Tibial nerve (tissue), 4 donors: ENCODE results near the gene XKR8.

Experiments used
- EP300 ChIP-seq, 2 donors: sonication (generic); formaldehyde crosslinking; IDR thresholded peaks; one replicate each; pipeline ENCODE4 v1.6.1; 2017; ENCODE audit warnings: antibody characterized with exemption in 2 of 2, mild to moderate bottlenecking in 1 of 2
- TF ChIP-seq, protein P1 (sequence below), 5 experiments: fragments of 200-600 bp in 3 of 5; fragments of 450-650 bp in 2 of 5; sonication (generic) in 3 of 5; IDR thresholded peaks; one replicate each; pipeline ENCODE4 v1.5.1; 2016 to 2019; ENCODE audit warnings: antibody characterized with exemption in 5 of 5, mild to moderate bottlenecking in 3 of 5, moderate library complexity in 2 of 5

DNA sequence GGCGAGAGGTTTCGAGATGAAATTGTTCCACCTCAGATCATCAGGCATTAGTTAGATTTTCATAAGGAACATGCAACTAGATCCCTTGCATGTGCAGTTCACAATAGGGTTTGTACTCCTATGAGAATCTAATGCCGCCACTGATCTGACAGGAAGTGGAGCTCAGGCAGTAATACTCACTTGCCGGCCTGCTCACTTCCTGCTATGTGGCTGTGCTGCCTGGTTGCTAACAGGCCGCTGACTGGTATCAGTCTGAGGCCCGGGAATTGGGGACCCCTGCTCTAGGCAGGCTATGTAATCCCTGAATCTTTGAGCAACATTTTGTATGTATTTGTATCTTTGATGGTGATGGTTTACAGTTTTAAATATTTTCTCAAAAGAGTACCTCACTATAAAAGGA, 32.5 kb downstream of the XKR8 start:
- no peak for TF ChIP-seq EP300 (IDR thresholded peaks at IDR 0.05)
- TF ChIP-seq, protein P1, sequence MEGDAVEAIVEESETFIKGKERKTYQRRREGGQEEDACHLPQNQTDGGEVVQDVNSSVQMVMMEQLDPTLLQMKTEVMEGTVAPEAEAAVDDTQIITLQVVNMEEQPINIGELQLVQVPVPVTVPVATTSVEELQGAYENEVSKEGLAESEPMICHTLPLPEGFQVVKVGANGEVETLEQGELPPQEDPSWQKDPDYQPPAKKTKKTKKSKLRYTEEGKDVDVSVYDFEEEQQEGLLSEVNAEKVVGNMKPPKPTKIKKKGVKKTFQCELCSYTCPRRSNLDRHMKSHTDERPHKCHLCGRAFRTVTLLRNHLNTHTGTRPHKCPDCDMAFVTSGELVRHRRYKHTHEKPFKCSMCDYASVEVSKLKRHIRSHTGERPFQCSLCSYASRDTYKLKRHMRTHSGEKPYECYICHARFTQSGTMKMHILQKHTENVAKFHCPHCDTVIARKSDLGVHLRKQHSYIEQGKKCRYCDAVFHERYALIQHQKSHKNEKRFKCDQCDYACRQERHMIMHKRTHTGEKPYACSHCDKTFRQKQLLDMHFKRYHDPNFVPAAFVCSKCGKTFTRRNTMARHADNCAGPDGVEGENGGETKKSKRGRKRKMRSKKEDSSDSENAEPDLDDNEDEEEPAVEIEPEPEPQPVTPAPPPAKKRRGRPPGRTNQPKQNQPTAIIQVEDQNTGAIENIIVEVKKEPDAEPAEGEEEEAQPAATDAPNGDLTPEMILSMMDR (IDR thresholded peaks at IDR 0.05), result no peak
